ENCODE results near the gene SPTLC3. TPM values are rescaled to one million over a fixed set of nuclear protein-coding genes. Genes with fewer than 3 reads are reported as not detected.
A peak's percentile ranks its signal among the peaks of the same experiment; 100 is the strongest.

SPTLC3 gene
- total and polyA plus RNA-seq, 2 of the 13 experiments (the other 11 are each of a cell fraction or from before 2014, with no cell fraction given) = 20.5 to 95.6 TPM

- TF ChIP-seq ZMYM3 (CRISPR knock-in tag; IDR thresholded peaks at IDR 0.05) = no peak
- no peak for TF ChIP-seq MTERF4 (CRISPR knock-in tag; IDR thresholded peaks at IDR 0.05)
- TF ChIP-seq ZNF557 (CRISPR knock-in tag; IDR thresholded peaks at IDR 0.05) = 0 out of 2 replicates have a peak, but pooled peaks have one; percentile 52
- no peak for TF ChIP-seq ZNF7 (CRISPR knock-in tag; IDR thresholded peaks at IDR 0.05)
- TF ChIP-seq PHF8 (CRISPR knock-in tag; IDR thresholded peaks at IDR 0.05) = no peak
- TF ChIP-seq TIGD3 (CRISPR knock-in tag; IDR thresholded peaks at IDR 0.05; ENCODE audit: borderline replicate concordance) = no peak
- no peak for TF ChIP-seq CAMTA2 (CRISPR knock-in tag; IDR thresholded peaks at IDR 0.05; ENCODE audit: borderline replicate concordance)
- TF ChIP-seq ZNF33B (CRISPR knock-in tag; IDR thresholded peaks at IDR 0.05) = no peak
- peak; percentile 87 for TF ChIP-seq HDAC2 (CRISPR knock-in tag; IDR thresholded peaks at IDR 0.05)
- no peak for TF ChIP-seq RBM39 (IDR thresholded peaks at IDR 0.05; ENCODE audit: low read depth, low read length, poor library complexity, severe bottlenecking)
- no peak for TF ChIP-seq ZNF652 (CRISPR knock-in tag; IDR thresholded peaks at IDR 0.05; ENCODE audit: borderline replicate concordance, low read depth)
- TF ChIP-seq KDM2A (CRISPR knock-in tag; IDR thresholded peaks at IDR 0.05; ENCODE audit: borderline replicate concordance, low read depth) = no peak
- no peak for TF ChIP-seq ZNF530 (CRISPR knock-in tag; IDR thresholded peaks at IDR 0.05; ENCODE audit: low read depth)
- TF ChIP-seq RXRA (CRISPR knock-in tag; IDR thresholded peaks at IDR 0.05) = no peak; the same call in 1 of the 2 replicates
- no peak for TF ChIP-seq HOXA9 (CRISPR knock-in tag; IDR thresholded peaks at IDR 0.05; ENCODE audit: borderline replicate concordance)
- peak; percentile 89 for TF ChIP-seq LCORL (IDR thresholded peaks at IDR 0.05)
- TF ChIP-seq LCORL (CRISPR knock-in tag; IDR thresholded peaks at IDR 0.05) = peak; percentile 84; the same call in 1 of the 2 replicates
- no peak for TF ChIP-seq ZNF790 (CRISPR knock-in tag; IDR thresholded peaks at IDR 0.05; ENCODE audit: borderline replicate concordance)
- no peak for TF ChIP-seq EZH2 (conservative IDR thresholded peaks at IDR 0.05; ENCODE audit: low read depth, low read length)
- no peak for TF ChIP-seq EEA1 (CRISPR knock-in tag; IDR thresholded peaks at IDR 0.05; ENCODE audit: borderline replicate concordance)
- TF ChIP-seq, protein P1, sequence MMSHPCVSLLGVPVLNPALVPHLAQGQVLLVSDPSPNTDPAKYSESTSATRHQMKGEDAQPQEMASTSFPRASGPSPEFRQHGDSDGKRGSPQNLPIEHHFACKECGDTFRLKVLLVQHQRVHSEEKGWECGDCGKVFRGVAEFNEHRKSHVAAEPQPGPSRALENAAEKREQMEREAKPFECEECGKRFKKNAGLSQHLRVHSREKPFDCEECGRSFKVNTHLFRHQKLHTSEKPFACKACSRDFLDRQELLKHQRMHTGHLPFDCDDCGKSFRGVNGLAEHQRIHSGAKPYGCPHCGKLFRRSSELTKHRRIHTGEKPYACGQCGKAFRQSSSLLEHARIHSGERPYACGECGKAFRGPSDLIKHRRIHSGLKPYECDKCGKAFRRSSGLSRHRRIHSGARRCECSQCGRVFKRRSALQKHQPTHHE (CRISPR knock-in tag; IDR thresholded peaks at IDR 0.05; ENCODE audit: borderline replicate concordance) = no peak
- TF ChIP-seq ZSCAN25 (CRISPR knock-in tag; IDR thresholded peaks at IDR 0.05) = no peak
- TF ChIP-seq ZMYM4 (CRISPR knock-in tag; IDR thresholded peaks at IDR 0.05) = peak; percentile 56; the same call in 1 of the 2 replicates
- no peak for TF ChIP-seq PAWR (CRISPR knock-in tag; IDR thresholded peaks at IDR 0.05; ENCODE audit: borderline replicate concordance)
- 0 out of 2 replicates have a peak, but pooled peaks have one; percentile 23 for TF ChIP-seq ATF7-NPFF (CRISPR knock-in tag; IDR thresholded peaks at IDR 0.05; ENCODE audit: low read depth)
- no peak for TF ChIP-seq HOXA5 (CRISPR knock-in tag; IDR thresholded peaks at IDR 0.05)
- no peak for TF ChIP-seq ZNF598 (CRISPR knock-in tag; IDR thresholded peaks at IDR 0.05; ENCODE audit: borderline replicate concordance)
- TF ChIP-seq PCBP1 (IDR thresholded peaks at IDR 0.05; ENCODE audit: borderline replicate concordance, low read depth, low read length) = no peak
- TF ChIP-seq KLF12 (CRISPR knock-in tag; IDR thresholded peaks at IDR 0.05; ENCODE audit: borderline replicate concordance) = no peak
Observed at GRCh38 chr20:12977328-12978125, 31.2 kb upstream of the SPTLC3 start (continued).
